HG03135 (cell line): ENCODE results near the gene GABRR3.
"Not testable (repeated sequence)": the region's sequence is repeated elsewhere in the genome, so short reads cannot be mapped to it uniquely, and the experiment has no call there.

Experiments used
- ATAC-seq: cut with Tn5 transposase; IDR thresholded peaks from one replicate; pipeline ENCODE4 v1.9.1; 2021; ENCODE audit warnings: mild to moderate bottlenecking, moderate library complexity; ENCODE audit not compliant: unreplicated experiment

The GABRR3 gene

GRCh38 chr3:98022978-98023820, 11.9 kb downstream of the GABRR3 start:
- no peak for ATAC-seq

GRCh38 chr3:98021830-98022560, 13.1 kb downstream of the GABRR3 start:
- ATAC-seq, result no peak

- ATAC-seq, result no peak
Measured at GRCh38 chr3:98020412-98020811, 14.7 kb downstream of the GABRR3 start.

- no peak for ATAC-seq
Measured at GRCh38 chr3:98018301-98018700, 16.8 kb downstream of the GABRR3 start.

- ATAC-seq, result no peak
Measured at GRCh38 chr3:98014268-98014585, 20.9 kb downstream of the GABRR3 start.

GRCh38 chr3:98013411-98014267, 21.5 kb downstream of the GABRR3 start:
- ATAC-seq, result no peak

- ATAC-seq, result no peak
Measured at GRCh38 chr3:98012979-98013378, 22.1 kb downstream of the GABRR3 start.

GRCh38 chr3:98010883-98011449, 24.1 kb downstream of the GABRR3 start:
- not testable (repeated sequence) for ATAC-seq

GRCh38 chr3:98010194-98010882, 24.8 kb downstream of the GABRR3 start:
- ATAC-seq, result no peak

- ATAC-seq, result peak; percentile 52
Measured at GRCh38 chr3:98008855-98009254, 26.3 kb downstream of the GABRR3 start.

GRCh38 chr3:98005438-98005837, 29.7 kb downstream of the GABRR3 start:
- no peak for ATAC-seq

GRCh38 chr3:98004721-98005120, 30.4 kb downstream of the GABRR3 start:
- no peak for ATAC-seq

- ATAC-seq, result peak; percentile 69
Measured at GRCh38 chr3:98003306-98003969, 31.7 kb downstream of the GABRR3 start.

- ATAC-seq, result no peak
Measured at GRCh38 chr3:98002717-98003116, 32.4 kb downstream of the GABRR3 start.

GRCh38 chr3:97999994-98000393, 35.1 kb downstream of the GABRR3 start:
- no peak for ATAC-seq

- no peak for ATAC-seq
Measured at GRCh38 chr3:97999103-97999502, 36.0 kb downstream of the GABRR3 start.

GRCh38 chr3:97996988-97997387, 38.1 kb downstream of the GABRR3 start:
- ATAC-seq, result peak; percentile 52

- no peak for ATAC-seq
Measured at GRCh38 chr3:97994328-97994945, 40.7 kb downstream of the GABRR3 start.

GRCh38 chr3:97993526-97993925, 41.6 kb downstream of the GABRR3 start:
- ATAC-seq, result no peak
